GF-D8 (cell line): ENCODE results near the gene UGT1A10.
"Not testable (repeated sequence)": the region's sequence is repeated elsewhere in the genome, so short reads cannot be mapped to it uniquely, and the experiment has no call there.

Experiments
- DNase-seq: peaks from one replicate; lab custom pipeline; 2025; lab: John Stamatoyannopoulos, UW

Gene UGT1A10

DNA sequence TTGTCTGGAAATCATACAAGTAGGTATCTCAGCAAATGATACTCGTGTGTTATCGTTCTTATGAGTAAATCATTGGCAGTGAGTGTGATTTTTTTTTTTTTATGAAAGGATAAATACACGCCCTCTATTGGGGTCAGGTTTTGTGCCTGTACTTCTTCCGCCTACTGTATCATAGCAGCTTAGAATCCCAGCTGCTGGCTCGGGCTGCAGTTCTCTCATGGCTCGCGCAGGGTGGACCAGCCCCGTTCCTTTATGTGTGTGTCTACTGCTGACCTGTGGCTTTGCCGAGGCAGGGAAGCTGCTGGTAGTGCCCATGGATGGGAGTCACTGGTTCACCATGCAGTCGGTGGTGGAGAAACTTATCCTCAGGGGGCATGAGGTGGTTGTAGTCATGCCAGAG lies at the start of gene UGT1A10:
Gene UGT1A10 (plus strand): TSS at position 143 of the 400 bp plus-strand sequence. CDS start 75 bp downstream, at position 218.
- not testable (repeated sequence) for DNase-seq

DNA sequence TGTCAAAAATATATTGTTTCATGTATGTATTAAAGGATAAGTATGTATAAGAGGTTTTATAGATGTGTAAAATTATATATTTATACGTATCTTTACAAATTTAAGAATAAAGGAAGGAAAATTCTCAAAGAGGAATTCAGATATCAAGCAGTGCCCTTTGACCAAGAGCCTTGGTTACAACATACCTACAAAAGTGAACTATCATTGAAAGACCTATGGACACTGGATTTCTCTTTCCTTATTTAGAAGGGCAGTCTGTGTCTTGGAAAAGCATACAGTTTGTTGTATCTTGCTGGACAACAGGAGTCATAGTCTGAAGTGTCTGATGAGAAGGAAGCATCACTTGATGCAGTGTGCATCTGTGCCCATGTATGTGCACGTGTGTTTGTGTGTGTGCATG lies 47.8 kb upstream of the UGT1A10 start:
- no peak for DNase-seq

DNA sequence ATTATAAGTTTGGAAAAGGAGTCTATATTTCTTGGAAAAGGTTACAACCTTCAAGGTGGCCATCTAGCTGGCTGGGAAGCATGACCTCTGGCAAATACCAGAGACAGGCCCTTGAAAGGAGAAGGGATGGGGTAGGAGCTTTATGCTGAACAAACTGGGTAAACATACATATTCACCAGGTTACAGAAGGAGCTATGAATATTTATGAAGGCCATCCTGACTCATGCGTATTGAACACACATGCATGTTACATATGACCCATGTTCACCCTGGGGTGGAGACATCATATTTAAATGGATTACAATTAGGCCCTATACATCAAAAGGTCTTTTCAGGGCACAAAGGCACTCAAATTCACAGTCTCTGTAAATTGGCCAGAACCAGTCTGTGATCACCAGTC lies 43.5 kb upstream of the UGT1A10 start:
- not testable (repeated sequence) for DNase-seq

DNA sequence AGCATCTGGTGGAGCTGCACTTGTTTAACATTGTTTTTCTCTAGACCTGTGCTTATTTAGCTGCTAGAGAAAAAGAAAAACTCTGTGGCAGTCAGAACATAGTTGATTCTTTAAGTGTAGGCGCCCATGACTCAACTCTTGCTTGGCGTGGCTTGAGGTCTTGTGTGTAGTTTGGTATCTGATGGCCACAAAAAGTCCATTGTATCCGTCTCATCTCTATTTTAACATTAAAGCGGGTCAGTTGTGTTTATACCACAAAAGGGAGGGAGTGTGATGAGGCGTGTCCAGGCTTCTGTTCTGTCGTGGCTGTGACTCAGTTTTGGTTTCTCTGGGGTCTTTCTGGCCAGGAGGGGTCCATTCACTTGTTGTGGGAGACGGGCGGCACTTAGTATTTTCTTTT lies 43.0 kb upstream of the UGT1A10 start:
- no peak for DNase-seq

DNA sequence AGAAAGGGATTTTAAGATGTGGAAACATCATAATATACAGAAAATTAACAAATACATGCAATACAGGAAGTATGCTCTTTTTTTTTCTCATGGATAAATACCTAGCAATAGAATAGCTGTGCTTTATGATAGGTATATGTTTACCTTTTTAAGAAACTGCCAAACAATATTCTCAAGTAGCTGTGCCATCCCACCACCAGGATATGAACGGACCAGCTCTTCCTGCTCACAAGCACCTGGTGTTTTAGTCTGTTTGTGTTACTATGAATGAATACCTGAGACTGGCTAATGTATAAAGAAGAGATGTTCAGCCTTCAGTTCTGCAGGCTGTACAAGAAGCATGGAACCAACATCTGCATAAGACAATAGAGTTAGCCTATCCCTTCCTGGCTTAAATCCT lies 38.7 kb upstream of the UGT1A10 start:
- no peak for DNase-seq

DNA sequence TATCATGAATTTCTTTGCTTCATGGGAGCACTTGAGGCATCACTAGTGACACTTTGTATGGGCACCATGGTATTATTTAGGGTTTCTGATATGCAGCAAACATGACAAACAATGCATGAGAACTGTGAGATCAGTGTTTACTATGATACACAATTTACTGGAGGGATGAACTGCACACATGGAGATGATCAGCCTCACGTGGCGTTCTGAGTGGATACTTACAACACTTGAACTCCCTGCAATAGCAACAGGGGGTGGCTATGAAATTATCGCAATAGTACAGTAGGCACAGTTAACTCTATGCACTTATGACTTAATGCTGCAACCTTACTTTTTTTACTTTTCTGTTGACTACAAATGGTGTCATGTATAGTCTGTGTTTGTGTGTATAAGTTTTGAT lies 37.3 kb upstream of the UGT1A10 start:
- DNase-seq = no peak

DNA sequence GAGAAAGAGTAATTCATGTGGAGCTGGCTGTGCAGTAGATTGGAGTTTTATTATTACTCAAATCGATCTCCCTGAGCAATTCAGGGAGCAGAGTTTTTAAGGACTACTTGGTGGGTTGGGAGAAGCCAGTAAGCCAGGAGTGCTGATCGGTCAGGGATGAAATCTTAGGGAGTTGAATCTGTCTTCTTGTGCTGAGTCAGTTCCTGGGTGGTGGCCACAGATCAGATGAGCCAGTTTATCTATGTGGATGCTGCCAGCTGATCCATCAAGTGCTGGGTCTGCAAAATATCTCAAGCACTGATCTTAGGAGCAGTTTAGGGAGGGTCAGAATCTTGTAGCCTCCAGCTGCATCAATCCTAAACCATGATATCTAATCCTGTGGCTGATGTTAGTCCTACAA lies 35.9 kb upstream of the UGT1A10 start:
- DNase-seq = no peak

DNA sequence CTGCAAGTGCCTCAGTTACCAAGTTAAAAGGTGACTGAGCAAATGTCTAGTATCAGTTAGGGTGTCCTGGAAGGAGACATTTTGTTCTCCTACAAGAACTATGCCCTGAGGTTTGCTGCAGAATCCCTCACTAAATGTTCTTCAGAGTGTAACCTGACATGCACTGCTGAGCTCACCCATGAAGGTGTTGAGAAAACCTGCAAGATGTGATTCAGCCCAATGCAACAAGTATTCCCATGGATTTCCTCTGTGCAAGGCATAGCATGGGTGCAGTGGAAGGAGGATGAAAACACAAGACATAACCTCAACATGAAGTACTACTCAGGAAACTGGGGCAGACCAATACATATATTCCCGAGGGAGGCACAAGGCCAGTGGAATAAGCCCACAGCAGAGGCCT lies 34.2 kb upstream of the UGT1A10 start:
- DNase-seq = no peak

DNA sequence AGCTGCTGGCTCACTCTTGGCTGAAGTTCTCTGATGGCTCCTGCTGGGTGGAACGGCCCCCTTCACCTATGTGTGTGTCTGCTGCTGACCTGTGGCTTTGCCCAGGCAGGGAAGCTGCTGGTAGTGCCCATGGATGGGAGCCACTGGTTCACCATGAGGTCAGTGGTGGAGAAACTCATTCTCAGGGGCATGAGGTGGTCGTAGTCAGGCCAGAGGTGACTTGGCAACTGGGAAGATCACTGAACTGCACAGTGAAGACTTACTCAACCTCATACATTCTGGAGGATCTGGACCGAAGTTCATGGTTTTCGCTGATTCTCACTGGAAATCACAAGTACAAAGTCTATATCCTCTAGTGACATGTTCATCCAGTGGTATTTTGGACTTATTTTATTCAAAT lies 32.7 kb upstream of the UGT1A10 start:
- DNase-seq = no peak

DNA sequence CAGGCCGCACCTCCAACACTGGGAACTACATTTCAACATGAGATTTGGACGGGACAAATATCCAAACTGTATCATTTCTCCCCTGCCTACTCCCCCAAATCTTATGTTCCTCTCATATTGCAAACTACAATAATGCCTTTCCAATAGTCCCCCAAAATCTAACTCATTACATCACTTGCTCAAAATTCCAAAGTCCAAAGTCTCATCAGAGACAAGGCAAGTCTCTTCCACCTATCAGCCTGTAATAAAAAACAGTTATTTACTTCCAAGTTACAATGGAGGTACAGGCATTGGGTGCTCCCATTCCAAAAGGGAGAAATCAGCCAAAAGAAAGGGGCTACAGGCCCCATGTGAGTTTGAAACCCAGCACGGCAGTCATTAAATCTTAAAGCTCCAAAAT lies 31.4 kb upstream of the UGT1A10 start:
- no peak for DNase-seq

DNA sequence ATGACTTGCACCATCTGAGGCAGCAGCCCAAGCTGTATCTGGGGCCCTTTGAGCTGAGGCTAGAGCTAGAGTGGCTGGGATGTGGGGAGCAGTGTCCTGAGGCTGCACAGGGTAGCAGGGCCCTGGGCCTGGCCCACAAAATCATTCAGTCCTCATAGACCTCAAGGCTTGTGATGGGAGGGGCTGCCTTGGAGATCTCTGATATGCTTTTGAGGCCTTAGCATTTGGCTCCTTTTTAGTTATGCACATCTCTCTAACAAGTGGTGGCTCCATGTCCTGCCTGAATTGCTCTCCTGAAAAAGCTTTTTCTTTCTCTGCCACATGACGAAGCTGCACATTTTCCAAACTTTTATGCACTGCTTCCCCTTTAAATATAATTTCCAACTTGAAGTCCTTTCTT lies 30.6 kb upstream of the UGT1A10 start:
- DNase-seq = no peak

DNA sequence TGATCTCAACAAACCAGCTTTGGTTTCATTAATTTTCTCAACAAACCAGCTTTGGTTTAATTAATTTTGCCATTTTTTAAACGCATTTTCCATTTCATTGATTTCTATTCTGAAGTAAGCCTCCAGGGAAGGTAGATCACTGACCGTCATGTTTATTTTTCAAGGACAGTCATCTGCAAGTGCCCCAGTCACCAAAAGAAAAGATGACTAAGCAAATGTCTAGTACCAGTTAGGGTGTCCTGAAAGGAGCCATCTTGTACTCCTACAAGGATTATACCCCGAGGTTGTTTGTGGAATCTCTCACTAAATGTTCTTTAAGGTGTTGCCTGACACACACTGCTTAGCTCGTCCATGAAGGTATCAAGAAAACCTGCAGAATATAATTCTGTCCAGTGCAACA lies 25.0 kb upstream of the UGT1A10 start:
- no peak for DNase-seq

DNA sequence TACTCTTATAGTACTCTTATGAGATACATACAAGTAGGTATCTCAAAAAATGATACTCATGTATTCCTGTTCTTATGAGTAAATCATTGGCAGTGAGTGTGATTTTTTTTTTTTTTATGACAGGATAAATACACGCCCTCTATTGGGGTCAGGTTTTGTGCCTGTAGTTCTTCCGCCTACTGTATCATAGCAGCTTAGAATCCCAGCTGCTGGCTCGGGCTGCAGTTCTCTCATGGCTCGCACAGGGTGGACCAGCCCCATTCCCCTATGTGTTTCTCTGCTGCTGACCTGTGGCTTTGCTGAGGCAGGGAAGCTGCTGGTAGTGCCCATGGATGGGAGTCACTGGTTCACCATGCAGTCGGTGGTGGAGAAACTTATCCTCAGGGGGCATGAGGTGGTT lies 18.8 kb upstream of the UGT1A10 start, which contains the start of gene UGT1A8:
Gene UGT1A8 (plus strand): TSS at position 158 of the 400 bp plus-strand sequence. CDS start 75 bp downstream, at position 233.
- not testable (repeated sequence) for DNase-seq

DNA sequence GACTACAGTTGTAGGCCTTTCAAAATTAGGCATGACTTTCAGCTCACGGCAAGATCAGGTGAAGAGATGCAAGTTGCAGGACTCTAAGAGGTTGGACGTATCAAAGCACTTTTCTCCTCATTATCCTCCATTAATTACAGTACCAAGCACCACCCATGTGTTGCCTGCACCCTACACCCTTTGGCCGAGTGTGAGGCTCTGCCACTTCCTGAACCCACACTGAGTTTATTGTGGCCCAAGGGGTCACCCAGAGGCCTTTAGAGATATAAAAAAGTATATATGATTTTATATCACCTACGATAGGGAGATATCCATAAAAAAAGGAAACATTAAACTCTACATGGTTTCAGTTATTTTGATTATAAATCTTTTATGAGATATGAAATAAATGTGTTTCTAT lies 16.0 kb upstream of the UGT1A10 start:
- DNase-seq = no peak

DNA sequence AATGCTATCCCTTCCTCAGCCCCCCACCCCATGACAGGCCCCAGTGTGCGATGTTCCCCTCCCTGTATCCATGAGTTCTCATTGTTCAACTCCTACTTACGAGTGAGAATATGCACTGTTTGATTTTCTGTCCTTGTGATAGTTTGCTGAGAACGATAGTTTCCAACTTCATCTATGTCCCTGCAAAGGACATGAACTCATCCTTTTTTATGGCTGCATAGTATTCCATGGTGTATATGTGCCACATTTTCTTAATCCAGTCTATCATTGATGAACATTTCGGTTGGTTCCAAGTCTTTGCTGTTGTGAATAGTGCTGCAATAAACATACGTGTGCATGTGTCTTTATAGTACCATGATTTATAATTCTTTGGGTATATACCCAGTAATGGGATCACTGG lies 14.4 kb upstream of the UGT1A10 start:
- not testable (repeated sequence) for DNase-seq

DNA sequence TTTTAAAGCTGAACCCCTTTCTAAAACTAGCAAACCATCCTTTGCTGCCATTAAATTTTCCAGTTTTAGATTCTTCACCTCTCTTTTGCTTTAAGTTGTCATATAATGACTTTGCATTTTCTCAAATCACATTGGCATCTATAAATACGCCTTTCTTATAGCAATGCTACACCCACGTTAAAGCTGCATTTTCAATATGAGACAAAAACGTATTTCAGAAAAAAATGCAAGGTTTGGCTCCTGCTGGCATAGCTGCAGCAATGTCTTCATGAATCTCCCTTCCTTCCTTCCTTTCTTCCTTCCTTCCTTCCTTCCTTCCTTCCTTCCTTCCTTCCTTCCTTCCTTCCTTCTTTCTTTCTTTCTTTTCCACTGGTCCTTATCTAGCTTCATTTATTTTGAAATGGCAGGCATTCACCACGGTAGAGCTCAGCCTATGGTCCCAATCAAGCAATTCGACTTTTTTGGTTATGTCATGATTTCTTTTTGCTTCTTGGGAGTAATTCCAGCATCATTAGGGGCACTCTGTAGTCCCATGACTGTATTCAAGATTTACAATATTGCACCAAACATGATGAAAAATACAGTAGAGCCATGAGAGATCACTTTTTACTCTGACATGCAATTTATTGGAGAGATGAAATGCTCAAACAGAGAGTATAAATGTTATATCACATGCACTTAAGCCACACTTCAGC lies 8.8 kb upstream of the UGT1A10 start:
- no peak for DNase-seq

DNA sequence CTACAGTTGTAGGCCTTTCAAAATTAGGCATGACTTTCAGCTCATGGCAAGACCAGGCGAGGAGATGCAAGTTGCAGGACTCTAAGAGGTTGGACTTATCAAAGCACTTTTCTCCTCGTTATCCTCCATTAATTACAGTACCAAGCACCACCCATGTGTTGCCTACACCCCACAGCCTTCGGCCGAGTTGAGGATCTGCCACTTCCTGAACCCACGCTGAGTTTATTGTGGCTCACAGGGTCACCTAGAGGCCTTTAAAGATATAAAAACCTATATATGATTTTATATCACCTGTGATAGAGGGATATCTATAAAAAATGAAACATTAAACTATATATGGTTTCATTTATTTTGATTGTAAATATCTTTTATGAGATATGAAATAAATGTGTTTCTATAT lies 2.6 kb downstream of the UGT1A10 start:
- no peak for DNase-seq

DNA sequence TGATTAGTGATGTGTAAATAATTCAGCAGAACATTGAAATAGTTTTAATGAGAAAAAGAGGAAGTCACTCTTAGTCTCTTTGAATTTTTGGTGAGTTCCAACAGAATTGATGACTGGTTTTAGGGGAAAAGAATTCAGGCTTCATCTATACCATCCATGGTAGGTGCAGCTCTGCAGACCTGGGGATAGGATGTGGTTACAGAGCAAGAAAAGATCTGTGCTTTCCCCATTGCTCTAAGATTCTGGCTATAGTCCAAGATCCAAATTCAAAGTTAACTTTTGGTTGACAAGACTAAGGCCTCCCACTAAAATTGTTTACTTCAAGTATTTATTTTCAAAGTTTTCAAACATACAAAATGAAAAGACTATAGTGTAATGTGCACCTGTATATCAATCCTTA lies 3.6 kb downstream of the UGT1A10 start:
- no peak for DNase-seq

DNA sequence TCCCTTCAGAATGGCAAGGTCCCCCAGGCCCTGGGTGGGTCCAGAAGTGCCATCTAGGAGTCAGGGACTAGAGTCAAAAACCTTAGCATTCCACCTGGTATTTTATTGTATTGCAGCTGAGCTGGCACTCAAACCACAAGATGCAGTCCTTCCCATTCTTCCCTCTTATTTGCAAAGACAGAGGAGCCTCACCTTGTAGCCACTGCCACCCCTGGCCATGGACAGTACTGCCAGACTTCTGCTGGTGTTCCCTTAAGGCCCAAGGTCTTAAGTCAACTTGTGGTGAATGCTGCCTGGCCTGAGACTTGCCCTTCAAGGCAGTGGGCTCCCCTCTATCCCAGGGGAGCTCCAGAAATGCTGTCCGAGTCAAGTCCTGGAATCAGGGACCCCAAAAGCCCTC lies 6.9 kb downstream of the UGT1A10 start:
- no peak for DNase-seq

DNA sequence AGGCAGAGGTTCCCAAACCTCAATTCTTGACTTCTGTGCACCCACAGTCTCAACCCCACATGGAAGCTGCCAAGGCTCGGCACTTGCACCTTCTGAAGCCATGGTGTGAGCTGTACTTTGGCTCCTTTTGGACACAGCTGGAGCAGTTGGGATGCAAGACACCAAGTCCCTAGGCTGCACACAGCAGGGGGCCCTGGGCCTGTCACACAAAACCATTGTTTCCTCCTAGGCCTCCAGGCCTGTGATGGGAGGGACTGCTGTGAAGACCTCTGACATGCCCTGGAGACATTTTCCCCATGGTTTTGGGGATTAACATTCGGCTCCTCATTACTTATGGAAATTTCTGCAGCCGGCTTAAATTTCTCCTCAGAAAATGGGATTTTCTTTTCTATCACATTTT lies 9.8 kb downstream of the UGT1A10 start:
- DNase-seq = not testable (repeated sequence)

DNA sequence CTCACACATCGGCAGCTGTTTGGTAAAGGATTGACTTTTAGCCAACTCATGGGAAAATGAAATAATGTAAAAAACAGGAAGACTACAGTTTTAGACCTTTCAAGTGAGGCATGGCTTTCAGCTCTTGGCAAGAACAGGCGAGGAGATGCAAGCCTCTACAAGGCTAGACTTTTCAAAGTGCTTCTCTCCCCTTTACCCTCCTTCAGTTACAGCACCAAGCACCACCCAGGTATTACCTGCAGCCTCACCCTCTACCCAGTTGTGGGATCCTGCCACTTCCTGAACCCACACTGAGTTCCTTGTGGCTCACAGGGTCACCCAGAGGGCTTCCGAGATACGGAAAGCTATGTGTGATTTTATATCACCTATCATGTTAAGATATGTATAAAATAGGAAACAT lies 14.7 kb downstream of the UGT1A10 start:
- DNase-seq = no peak

DNA sequence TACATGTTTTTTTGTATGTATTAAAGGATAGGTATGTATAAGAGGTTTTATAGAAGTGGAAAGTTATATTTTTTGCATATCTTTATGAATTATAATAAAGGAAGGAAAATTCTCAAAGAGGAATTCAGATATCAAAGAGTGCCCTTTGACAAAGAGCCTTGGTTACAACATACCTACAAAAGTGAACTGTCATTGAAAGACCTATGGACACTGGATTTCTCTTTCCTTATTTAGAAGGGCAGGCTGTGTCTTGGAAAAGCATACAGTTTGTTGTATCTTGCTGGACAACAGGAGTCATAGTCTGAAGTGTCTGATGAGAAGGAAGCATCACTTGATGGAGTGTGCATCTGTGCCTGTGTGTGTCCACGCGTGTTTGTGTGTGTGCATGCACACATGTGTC lies 15.2 kb downstream of the UGT1A10 start:
- DNase-seq = no peak

DNA sequence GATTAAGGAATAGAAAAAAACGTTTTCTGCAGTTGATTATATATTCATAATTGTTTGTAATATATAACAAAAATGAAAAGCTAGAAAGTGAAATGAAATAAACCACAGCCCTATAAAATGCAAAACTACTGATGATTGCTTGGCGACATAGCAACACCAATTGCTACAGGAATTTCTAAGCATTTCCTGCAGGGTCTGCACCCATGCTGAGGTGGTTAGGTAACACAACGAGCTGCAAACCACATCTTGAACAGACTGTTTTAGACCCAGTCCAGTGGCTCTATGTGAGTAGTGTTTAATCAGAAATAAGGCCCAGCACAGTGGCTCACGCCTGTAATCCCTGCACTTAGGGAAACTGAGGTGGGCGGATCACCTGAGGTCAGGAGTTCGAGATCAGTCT lies 18.3 kb downstream of the UGT1A10 start:
- DNase-seq = no peak

DNA sequence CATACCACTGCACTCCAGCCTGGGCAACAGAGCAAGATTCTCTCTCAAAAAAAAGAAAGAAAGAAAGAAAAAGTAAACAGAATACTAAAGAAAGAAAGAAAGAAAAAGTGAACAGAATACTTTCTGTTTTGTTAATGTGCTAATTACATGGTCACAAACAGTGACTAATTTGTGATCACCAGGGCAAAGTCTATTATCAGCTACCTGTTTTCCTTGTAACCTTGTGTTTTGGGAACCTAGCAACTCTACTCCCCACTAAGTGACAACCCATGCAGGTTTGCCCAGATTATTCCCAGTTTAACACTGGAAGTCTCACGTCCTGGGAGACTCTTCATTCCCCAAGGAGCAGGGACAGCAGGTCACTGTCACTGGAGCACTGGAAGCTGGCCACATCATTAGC lies 18.8 kb downstream of the UGT1A10 start:
- DNase-seq = no peak
